DMS53 treated with DMSO at 0.1 percent for 48 hours (cell line): ENCODE measurements around the gene POU4F2.
"Not testable (repeated sequence)": the region's sequence is repeated elsewhere in the genome, so short reads cannot be mapped to it uniquely, and the experiment has no call there.

ENCODE experiments used
- DNase-seq: peaks from one replicate; lab custom pipeline; 2025; ENCODE audit not compliant: unreplicated experiment; lab: John Stamatoyannopoulos, UW

POU4F2 gene

DNA sequence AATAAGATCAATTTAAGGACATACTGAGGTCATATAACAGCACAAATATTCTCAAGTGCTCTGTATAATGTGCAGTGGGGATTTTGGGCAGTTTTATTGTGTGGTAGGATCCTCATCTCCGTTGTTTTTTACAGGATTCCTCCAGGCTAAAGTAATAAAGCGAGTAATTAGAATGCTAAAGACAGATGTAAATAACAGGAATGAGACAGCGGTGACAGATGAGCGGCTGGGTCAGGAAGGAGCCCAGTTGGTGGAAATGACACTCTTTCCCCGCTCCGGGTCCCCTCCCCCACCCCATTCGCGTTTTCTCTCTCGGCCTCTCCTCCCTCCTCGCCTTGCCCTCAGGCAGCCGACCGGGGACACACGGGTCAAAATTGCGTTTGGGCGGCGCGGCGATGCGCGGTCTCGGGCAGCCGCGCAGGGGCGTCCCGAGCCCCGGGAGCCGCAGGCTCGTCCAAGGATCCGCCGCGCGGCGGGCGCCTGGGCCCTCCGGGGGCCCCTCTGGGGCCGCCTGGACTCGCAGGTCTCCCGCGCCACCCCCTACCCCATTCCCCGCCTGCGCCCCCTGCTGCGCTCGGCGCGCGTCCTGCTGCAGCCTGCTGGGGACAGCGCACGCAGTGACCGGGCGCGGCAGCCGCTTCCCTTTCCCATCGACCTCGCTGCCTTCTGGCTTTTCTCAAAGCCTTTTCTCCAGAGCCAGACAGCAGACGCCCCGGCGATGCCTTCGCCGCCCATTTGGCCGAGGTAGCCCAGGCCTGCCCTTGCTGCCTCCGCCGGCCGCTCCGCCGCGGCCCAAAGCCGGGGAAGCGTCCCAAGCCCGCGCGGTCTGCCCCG is 16.2 kb downstream of the POU4F2 start:
- DNase-seq, result no peak

GRCh38 chr4:146655521-146655856 is 16.8 kb downstream of the POU4F2 start:
- DNase-seq, result no peak

DNA sequence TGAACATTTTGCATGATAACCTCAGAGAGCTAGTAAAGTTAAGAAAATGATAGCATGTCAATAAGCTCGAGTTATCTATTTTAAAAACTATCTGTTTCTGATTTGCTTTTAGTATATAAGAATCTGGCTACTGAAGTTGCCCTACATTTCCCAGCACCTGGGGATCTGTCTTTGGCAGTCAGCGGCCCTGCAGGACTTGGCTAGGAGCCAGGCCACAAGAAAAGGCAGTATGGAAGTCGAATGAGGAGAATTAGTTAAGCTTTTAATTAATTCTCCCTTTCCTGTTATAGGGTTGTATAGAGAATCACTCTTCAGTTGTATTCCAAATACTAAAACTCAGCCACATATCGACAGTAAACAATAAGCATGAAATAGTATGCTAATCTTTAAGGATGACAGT is 22.7 kb downstream of the POU4F2 start:
- no peak for DNase-seq

- DNase-seq, result not testable (repeated sequence)
Measured at GRCh38 chr4:146663968-146664311, 25.2 kb downstream of the POU4F2 start.

DNA sequence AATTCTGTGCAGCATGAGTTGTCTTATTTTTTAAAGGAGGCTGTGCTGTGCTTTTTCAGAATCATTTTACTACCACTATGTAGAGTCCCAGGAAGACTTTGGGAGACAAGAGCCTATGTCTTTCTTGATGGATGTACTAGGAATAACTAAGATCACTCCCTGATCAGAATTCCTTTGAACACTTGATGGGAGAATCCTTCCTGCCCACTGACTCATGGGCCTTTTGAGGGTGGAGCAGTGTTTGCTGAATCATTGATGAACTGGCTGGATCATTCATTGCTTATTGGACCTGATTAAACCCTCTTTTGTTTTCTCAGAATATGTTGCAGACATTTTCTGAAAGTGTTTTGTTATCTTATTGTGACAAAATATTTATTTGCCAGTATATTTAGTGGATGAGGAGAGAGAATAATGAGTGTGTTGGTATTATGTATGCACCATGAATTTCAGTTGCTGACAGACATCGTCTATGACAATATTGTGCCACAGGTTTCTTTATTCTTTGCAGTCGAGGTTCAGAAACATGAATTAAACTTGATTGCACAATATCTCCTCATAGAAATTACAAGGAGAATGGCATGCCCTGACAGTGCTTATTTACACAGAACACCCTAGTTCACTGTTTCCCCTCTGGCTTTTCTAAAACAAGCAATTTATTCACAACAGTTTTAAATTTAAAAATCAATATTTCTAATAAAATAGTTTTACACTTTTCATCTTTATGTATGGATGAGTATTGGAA is 36.3 kb downstream of the POU4F2 start:
- DNase-seq, result no peak
